Activated CD4-positive, alpha-beta T cell treated with anti-CD3 and anti-CD28 coated beads, Interleukin-2, amount 50 U/mL, for 16 hours (primary cell): ENCODE data around the gene CACNB4.
"Not testable (repeated sequence)": the region's sequence is repeated elsewhere in the genome, so short reads cannot be mapped to it uniquely, and the experiment has no call there.

Experiments used
- DNase-seq: peaks from one replicate; pipeline ENCODE4 v3.0.0-alpha.2; 2020

CACNB4 gene

DNA sequence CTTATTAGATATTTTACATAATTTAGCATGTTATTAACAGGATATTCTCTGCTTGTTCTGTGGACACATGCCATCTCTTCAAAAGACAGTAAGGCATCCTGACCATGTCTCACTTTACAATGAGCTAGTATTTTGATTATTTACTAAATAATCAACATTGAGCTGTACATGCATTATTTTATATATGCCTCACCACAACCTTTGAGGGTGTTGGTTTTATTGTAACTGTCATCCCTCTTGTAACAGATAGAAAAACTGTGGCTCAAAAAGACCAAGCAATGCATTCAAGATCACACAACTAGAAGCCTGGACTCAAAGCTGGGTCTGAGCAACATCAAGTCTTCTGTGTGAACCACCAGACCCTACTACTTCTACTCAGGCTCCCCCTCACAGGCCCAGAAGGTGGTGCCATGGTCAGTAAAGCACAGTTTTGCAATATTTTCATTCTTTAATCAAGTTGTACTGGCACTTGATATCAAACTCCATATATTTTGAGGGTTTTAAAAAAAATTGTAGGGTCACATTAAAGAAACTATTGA is 165.5 kb downstream of the CACNB4 start:
- no peak for DNase-seq

DNA sequence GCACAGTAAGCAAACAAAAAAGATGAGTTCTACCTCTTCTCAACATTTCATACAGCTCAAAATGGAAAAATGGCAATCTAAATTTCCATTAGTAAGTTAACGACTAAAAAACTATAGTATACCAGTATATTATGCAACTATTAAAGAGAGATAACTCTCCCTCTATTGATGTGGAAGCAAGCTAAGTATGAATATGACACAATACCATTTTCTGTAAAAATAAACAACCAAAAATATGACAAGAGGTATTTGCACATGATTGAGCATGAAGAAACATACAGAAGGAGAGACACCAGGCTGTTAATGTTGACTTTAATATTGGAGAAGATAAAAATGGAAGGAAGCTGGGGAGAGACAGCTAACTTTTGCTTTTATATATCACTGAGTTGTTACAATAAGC is 167.1 kb downstream of the CACNB4 start:
- no peak for DNase-seq

- DNase-seq: no peak
These were observed 167.7 kb downstream of the CACNB4 start for GRCh38 chr2:151931030-151931611.

DNA sequence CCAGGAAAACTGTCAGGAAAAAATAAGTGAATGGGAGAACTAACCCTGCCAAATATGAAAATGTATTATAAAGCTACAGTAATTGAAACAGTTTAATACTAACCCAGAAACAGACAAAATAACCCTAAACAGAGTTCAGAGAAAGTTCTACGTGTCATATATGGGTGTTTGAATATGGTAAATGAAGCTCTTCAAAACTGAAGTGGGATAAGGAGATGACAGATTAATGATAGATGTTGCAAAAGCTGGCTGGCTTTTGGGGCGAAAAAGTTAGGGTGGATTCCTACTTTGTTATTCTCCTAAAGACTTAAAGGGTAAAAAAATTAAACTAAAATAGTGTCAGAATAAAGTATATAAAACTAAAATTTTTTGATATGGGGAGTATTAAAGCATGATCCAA is 168.8 kb downstream of the CACNB4 start:
- no peak for DNase-seq

DNA sequence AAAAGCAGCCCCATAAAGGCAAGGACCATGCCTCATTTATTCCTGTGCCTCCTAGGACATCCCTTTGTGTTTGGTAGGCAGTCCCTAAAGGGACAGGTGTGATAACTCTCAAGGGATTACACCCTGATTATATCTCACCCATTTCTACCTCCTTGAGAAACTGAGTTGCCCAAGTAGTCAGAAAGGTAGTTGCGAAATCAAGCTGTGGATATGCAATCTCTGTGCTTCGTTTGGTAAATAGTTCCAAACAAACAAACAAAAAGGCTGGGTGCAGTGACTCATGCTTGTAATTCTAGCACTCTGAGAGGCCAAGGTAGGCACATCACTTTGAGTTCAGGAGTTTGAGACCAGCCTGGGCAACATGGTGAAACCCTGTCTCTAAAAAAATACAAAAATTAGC is 170.5 kb downstream of the CACNB4 start:
- DNase-seq: no peak

GRCh38 chr2:151927501-151928221 is 171.2 kb downstream of the CACNB4 start:
- no peak for DNase-seq

DNA sequence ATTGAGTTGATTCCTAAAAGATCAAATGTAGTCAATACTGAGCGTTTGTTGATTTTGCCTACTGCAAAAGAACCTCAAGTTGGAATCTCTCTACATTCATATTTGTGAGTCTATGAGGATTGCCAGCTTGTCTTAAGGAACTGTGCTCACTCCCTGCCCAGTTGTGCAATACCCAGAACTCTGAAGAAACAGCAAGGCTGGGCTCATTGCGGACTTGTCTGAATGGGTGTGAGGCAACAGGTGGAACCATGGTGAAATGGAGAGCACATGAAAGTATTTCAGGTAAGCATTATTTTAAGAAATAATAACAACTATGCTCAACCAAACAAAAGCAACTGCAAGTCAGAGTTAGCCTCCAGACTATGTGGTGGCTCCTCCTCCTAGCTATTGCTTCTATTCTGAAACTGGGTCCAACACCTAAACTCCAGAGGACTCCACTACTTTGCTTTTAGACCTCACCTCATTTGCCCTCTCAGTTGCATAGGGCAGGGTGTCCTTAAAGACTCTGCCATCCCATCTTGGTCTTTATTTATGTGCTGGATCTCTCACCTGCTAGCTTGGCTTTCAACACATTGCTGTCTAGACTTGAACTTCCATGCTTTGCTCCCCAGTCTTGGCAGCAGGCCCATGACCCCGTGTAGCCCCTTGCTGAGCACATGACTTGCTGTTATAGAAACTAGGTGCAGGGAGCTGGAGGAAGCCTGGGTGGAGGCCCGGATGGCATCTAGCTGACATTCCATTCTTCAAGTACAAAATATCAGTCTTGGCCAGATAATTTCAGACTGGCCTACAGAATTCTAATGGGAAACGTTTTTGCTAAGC is 175.8 kb downstream of the CACNB4 start:
- no peak for DNase-seq

DNA sequence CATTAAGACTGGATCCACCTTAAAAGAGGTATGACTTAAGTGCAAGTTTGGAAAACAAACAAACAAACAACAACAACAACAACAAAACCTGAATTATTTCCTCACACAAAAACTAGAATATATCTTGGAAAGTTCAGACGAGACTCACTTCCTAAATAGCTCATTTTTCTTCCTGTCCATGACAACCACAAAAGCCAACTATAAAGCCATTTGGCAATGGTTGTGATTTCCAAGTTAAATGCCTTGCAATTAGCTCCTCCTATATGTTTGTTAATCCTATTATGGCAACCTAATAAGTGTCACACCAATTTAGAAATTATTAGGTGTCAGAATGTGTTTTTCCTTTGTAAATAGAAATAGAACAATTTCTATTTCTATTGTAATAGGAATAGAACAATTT is 179.1 kb downstream of the CACNB4 start:
- DNase-seq: no peak

DNA sequence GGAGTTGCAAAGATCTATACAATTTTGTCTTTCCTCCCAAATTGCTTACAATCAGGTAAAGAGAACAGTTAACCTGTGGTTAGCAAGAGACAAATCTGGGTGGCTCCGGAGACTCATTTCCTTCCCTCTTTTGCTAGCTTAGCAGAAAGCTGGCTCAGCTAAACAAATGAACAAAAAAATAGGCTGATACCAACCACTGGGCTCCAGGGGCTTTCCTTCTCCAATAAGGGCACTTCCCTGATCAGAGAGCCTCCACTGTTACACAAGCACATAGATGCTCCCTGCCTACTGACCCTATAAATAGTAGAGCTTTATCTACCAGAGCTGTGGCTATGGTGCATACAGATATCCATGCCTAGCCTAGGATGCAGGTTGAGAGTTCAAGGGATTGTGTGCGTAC is 180.5 kb downstream of the CACNB4 start:
- no peak for DNase-seq

DNA sequence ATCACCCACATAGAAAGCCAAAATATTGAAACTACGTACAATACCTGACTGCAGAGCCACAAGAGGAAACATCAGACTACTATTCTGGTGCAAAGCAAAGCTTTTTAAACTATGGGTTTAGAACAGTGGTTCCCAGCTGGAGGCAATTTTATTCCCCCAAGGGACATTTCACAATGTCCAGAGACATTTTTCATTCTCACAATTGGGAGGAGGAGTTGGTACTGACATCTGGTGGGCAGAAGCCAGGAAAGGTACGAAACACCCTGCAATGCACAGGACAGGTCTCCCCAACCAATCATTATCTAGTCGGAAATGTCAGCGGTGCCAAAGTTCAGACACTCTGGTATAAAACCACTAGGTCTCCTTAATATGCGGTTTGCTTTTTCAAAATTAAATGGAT is 182.2 kb downstream of the CACNB4 start:
- DNase-seq: no peak

DNA sequence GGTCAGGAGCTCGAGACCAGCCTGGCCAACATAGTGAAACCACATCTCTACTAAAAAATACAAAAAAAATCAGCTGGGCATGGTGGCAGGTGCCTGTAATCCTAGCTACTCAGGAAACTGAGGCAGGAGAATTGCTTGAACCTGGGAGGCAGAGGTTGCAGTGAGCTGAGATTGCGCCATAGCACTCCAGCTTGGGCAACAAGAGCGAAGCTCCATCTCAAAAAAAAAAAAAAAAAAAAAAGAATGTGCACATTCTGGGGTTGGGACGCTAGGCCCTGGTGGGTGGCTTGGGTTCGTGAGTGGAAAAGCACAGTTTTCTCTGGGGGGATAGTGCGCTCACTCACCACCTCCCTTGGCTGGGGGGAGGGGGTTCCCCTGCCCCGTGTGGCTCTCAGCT is 183.2 kb downstream of the CACNB4 start:
- not testable (repeated sequence) for DNase-seq

- no peak for DNase-seq
These were observed 183.7 kb downstream of the CACNB4 start for GRCh38 chr2:151914989-151915628.

DNA sequence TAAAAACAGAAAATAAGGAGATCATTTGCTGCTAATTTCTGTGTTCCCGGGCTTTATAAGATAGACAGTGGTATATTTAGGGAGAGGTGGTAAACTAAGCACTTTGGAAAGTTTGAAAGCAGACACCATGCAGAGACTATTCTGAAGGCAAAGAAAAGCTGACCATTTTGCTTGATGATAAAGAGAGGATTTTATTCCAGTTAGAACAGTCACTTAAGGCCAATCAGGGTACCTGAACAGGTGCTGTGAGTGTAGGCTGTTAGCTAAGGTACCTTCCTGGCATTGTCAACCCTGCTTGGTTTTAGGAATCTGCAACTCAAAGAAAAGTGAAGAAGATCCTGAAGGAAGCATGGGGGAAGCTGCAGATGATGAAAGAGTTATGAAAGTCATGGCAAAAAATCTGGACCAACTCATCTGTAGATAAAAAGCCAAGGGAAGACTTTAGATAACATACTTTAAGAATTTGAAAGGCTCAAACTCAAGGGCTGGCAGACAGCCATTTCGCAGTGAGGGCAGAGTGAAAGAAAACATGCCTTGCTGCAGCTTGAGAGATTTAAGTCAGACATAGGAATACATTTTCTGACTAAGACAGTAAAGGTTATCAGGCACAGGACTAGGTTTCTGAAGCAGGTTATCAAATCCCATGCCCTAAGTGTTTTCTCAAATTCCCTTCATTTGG is 190.5 kb downstream of the CACNB4 start:
- no peak for DNase-seq

- DNase-seq: no peak
These were observed 191.3 kb downstream of the CACNB4 start for GRCh38 chr2:151907286-151908203.

DNA sequence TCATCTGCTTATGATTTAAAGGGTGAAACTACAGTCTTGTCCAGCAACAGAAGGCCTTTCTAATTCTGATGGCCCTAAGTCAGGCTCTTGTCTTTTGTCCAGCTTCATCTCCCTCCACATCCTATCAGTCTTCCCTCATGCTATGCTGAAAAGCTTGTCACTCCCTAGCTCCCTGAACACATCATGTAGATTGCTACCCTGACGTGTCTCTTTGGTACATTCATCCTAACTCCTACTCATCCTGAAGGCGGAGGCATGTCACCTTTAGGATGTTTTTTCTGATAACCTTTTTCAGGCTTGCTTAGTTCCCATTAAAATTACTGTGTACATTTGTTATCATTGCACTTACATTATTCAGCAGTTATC is 192.2 kb downstream of the CACNB4 start:
- DNase-seq: no peak

DNA sequence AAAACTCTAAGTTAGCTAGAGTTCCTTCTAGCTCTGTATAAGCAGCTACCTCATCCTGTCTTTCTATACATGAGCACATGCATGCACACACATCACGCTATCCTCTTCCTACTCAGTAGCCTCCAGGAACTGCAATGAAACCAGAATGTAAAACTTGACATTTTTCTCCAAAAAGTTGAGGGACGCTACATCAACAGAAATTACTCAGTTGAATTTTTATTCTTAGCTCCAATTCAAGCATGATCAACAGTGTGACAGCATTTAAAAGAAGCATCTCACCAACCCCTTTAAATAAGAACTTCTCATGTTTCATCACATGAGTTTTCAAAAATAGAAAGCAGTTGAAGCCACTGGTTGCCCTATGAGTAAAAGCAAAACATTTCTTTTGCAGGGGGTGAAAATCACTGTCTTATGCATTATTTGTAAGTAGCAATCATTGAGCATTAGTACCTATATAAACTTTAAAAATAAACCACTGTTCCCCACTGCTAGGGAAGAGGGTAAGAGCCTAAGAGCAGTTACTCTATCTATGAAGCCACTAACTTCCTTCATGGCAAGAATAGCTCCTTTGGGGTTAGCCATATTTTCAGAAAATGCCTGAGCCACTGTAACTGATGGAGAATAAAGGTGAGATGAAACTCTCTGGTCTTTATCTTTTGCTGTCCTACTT is 192.7 kb downstream of the CACNB4 start:
- DNase-seq: peak; percentile 25

GRCh38 chr2:151904807-151905206 is 194.0 kb downstream of the CACNB4 start:
- DNase-seq: no peak

DNA sequence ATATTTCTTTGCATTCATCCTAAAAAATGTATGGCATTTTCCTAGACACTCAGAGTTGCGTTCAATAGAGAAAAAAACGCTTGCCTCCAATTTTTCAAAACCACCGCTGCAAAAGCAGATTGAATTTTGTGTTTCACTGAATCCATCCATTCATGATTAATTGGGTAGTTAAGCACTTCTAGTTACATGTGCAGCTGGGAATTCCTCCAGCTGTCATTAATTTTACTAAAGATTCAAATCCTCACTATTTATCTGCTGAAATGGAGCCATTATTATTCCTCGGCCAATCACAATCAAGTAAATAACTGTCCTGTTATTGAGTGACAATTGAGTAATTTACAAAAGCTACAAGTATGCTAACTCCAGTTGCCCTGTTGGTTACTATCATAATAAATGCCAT is 194.8 kb downstream of the CACNB4 start:
- no peak for DNase-seq

DNA sequence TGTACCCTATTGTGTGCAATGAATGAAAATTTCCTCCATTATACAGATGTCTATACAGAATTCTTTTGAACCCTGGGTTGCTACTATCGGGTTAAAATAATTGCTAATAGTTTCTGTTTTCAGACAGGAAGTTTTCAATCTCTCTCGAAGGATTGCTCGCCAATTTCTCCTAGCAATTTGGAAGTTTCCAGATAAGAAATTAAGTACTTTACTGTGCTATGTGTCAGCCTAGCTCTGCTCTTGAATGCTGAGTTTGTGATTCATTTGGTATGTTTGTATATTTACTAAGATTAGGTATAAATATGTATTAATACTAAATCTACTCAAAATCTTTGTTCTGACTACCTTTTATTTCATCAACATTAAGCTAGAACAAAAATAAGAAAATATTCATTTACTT is 196.0 kb downstream of the CACNB4 start:
- DNase-seq: no peak

- no peak for DNase-seq
These were observed 198.5 kb downstream of the CACNB4 start for GRCh38 chr2:151900331-151900730.

- DNase-seq: no peak
These were observed 199.7 kb downstream of the CACNB4 start for GRCh38 chr2:151899156-151899555.
